Fibroblast of lung (primary cell): Measurements from ENCODE around the gene C10orf90. TPM values are rescaled to one million over a fixed set of nuclear protein-coding genes. Genes with fewer than 3 reads are reported as not detected.

Experiments
- DNase-seq, 2 donors: peaks; one replicate each; pipeline versions ENCODE4 v3.0.0 to v3.0.0-alpha.2; 2010; ENCODE audit warnings: low read depth in 2 of 2
- H2AFZ ChIP-seq: 2 replicates; pipeline ENCODE4 v1.5.1; 2012; ENCODE audit warnings: low read length, control low read depth, inconsistent platforms
- H3K27ac ChIP-seq: 2 replicates; pipeline ENCODE4 v1.5.1; 2011; ENCODE audit warnings: low read length, control low read depth; ENCODE audit not compliant: insufficient read depth
- H3K27me3 ChIP-seq: 2 replicates; pipeline ENCODE4 v1.5.1; 2011; ENCODE audit warnings: mild to moderate bottlenecking, low read length; ENCODE audit not compliant: control insufficient read depth, insufficient read depth
- H3K36me3 ChIP-seq: 2 replicates; pipeline ENCODE4 v1.5.1; 2011; ENCODE audit warnings: low read length; ENCODE audit not compliant: control insufficient read depth, insufficient read depth
- H3K4me1 ChIP-seq: 2 replicates; pipeline ENCODE4 v1.5.1; 2011; ENCODE audit warnings: low read length; ENCODE audit not compliant: control insufficient read depth, insufficient read depth; ENCODE audit errors: extremely low read depth
- H3K4me2 ChIP-seq: 2 replicates; pipeline ENCODE4 v1.5.1; 2011; ENCODE audit warnings: low read length, control low read depth; ENCODE audit not compliant: insufficient read depth; ENCODE audit errors: extremely low read depth
- H3K4me3 ChIP-seq, 4 experiments: fragments of 200-600 bp in 1 of 4; sonication (generic) in 1 of 4; replicated peaks in 1 of 4; 2 replicates each; pipeline ENCODE4 v1.5.1; 2011 to 2016; ENCODE audit warnings: low read length in 4 of 4, low read depth in 3 of 4, mild to moderate bottlenecking in 3 of 4, control low read depth in 2 of 4, inconsistent platforms in 1 of 4, mixed read lengths in 1 of 4; ENCODE audit not compliant: insufficient read depth in 1 of 4; ENCODE audit errors: control extremely low read depth in 1 of 4
- H3K79me2 ChIP-seq: 2 replicates; pipeline ENCODE4 v1.5.1; 2012; ENCODE audit warnings: mild to moderate bottlenecking, low read length, inconsistent platforms; ENCODE audit not compliant: control insufficient read depth, insufficient read depth
- H3K9ac ChIP-seq: 2 replicates; pipeline ENCODE4 v1.5.1; 2011; ENCODE audit warnings: mild to moderate bottlenecking, low read length, control low read depth; ENCODE audit not compliant: insufficient read depth
- H3K9me3 ChIP-seq: 2 replicates; pipeline ENCODE4 v1.5.1; 2012; ENCODE audit warnings: low read depth, low read length; ENCODE audit not compliant: control insufficient read depth, insufficient read depth
- H4K20me1 ChIP-seq: 2 replicates; pipeline ENCODE4 v1.5.1; 2011; ENCODE audit warnings: low read length; ENCODE audit not compliant: control insufficient read depth, insufficient read depth; ENCODE audit errors: extremely low read depth
- EZH2 ChIP-seq: IDR thresholded peaks from 2 replicates; pipeline ENCODE4 v1.5.1; 2012; ENCODE audit warnings: low read length, control low read depth, mild to moderate bottlenecking; ENCODE audit errors: missing control alignments
- polyA plus RNA-seq, 2 donors: library from polyadenylated mRNA; depleted of rRNA in 1 of 2; stranded (reverse) in 1 of 2; unstranded in 1 of 2; fragments of >200 nt; gene quantifications; 2 replicates each; pipeline ENCODE4 v1.2.1, GENCODE V29; 2011 to 2012; ENCODE audit warnings: missing spikeins in 1 of 2
- total RNA-seq: library from RNA; depleted of rRNA; stranded (reverse); fragments of >200 nt; gene quantifications from 2 replicates; pipeline ENCODE4 v1.2.1, GENCODE V29; 2014
- TF ChIP-seq, protein P1 (sequence below), 2 donors: IDR thresholded peaks in 1 of 2; conservative IDR thresholded peaks in 1 of 2; 1 replicate in 1 of 2; 2 replicates in 1 of 2; pipeline ENCODE4 v1.5.1; 2011 to 2012; ENCODE audit warnings: low read length in 2 of 2, control low read depth in 1 of 2, inconsistent platforms in 1 of 2, low read depth in 1 of 2, mild to moderate bottlenecking in 1 of 2

Gene C10orf90
- total and polyA plus RNA-seq, 2 donors (not counting 1 experiment from before 2014, with no cell fraction given): 0.17 to 0.65 TPM

GRCh38 chr10:126684171-126684745 is 13.8 kb upstream of the C10orf90 start:
- no peaks in the 10 kb centered on the region for H3K9me3 ChIP-seq
- H2AFZ ChIP-seq: no peak overlapping the region
- H3K36me3 ChIP-seq: no peaks in the 10 kb centered on the region
- H3K4me1 ChIP-seq: no peaks in the 10 kb centered on the region
- H3K4me2 ChIP-seq: no peak overlapping the region
- H3K79me2 ChIP-seq: no peaks in the 10 kb centered on the region
- H3K9ac ChIP-seq: no peak overlapping the region
- no peaks in the 10 kb centered on the region for H4K20me1 ChIP-seq
- no peak overlapping the region for H3K4me3 ChIP-seq
- peak in 1 of 2 donors; percentile 41 for DNase-seq
- H3K27ac ChIP-seq: no peak overlapping the region
- TF ChIP-seq, protein P1, sequence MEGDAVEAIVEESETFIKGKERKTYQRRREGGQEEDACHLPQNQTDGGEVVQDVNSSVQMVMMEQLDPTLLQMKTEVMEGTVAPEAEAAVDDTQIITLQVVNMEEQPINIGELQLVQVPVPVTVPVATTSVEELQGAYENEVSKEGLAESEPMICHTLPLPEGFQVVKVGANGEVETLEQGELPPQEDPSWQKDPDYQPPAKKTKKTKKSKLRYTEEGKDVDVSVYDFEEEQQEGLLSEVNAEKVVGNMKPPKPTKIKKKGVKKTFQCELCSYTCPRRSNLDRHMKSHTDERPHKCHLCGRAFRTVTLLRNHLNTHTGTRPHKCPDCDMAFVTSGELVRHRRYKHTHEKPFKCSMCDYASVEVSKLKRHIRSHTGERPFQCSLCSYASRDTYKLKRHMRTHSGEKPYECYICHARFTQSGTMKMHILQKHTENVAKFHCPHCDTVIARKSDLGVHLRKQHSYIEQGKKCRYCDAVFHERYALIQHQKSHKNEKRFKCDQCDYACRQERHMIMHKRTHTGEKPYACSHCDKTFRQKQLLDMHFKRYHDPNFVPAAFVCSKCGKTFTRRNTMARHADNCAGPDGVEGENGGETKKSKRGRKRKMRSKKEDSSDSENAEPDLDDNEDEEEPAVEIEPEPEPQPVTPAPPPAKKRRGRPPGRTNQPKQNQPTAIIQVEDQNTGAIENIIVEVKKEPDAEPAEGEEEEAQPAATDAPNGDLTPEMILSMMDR (conservative IDR thresholded peaks at IDR 0.05 in 1 of 2, IDR thresholded peaks at IDR 0.05 in 1 of 2; ENCODE audit: low read depth in 1 of 2, low read length in 2 of 2): no peak
- TF ChIP-seq EZH2: no peak
- H3K27me3 ChIP-seq: no peaks in the 10 kb centered on the region

- Histone ChIP-seq H2AFZ (no peak overlapping the region), H3K27me3 (no peaks in the 10 kb centered on the region), H3K4me2 (no peak overlapping the region), H3K4me3 (no peak overlapping the region), H3K79me2 (no peaks in the 10 kb centered on the region), H3K27ac (no peak overlapping the region), H4K20me1 (no peaks in the 10 kb centered on the region), H3K9me3 (no peaks in the 10 kb centered on the region), H3K4me1 (no peaks in the 10 kb centered on the region), H3K36me3 (no peaks in the 10 kb centered on the region), H3K9ac (no peak overlapping the region)
- TF ChIP-seq, protein P1 (conservative IDR thresholded peaks at IDR 0.05 in 1 of 2, IDR thresholded peaks at IDR 0.05 in 1 of 2; ENCODE audit: low read depth in 1 of 2, low read length in 2 of 2): no peak
- TF ChIP-seq EZH2: no peak
- no peak for DNase-seq
These were observed 13.0 kb upstream of the C10orf90 start for GRCh38 chr10:126683466-126683865.

- Histone ChIP-seq H3K9me3 (no peaks in the 10 kb centered on the region), H3K4me1 (no peaks in the 10 kb centered on the region), H3K9ac (no peak overlapping the region), H3K27me3 (no peaks in the 10 kb centered on the region), H2AFZ (no peak overlapping the region), H4K20me1 (no peaks in the 10 kb centered on the region), H3K36me3 (no peaks in the 10 kb centered on the region), H3K79me2 (no peaks in the 10 kb centered on the region), H3K27ac (no peak overlapping the region), H3K4me2 (no peak overlapping the region), H3K4me3 (no peak overlapping the region)
- no peak for TF ChIP-seq EZH2
- TF ChIP-seq, protein P1 (conservative IDR thresholded peaks at IDR 0.05 in 1 of 2, IDR thresholded peaks at IDR 0.05 in 1 of 2; ENCODE audit: low read depth in 1 of 2, low read length in 2 of 2): no peak
- no peak for DNase-seq
These were observed 5.4 kb upstream of the C10orf90 start for GRCh38 chr10:126675656-126676438.
